T-helper 1 cell treated with Interleukin-12 subunit alpha and Interleukin-12 subunit beta and Interleukin-4 antibody, amounts not matched to agents 30 ng/mL and 1 ng/mL, for 36 hours (primary cell): ENCODE measurements around the gene ZNF91. TPM values are rescaled to one million over a fixed set of nuclear protein-coding genes. Genes with fewer than 3 reads are reported as not detected.
"Not testable (repeated sequence)": the region's sequence is repeated elsewhere in the genome, so short reads cannot be mapped to it uniquely, and the experiment has no call there.

ENCODE experiments used
- intact Hi-C: fragments of 100-400 bp; cut with micrococcal nuclease; formaldehyde crosslinking; loops from one replicate; pipeline ENCODE4 v1.15.1; 2024
- total RNA-seq: library from RNA; stranded (reverse); gene quantifications from 2 replicates; pipeline ENCODE4 v1.2.3, GENCODE V29; 2022

ZNF91 gene
- total RNA-seq, result 30.7 and 38.0 TPM in 2 replicates

GRCh38 chr19:23395041-23395721, at the start of gene ZNF91:
Gene ZNF91, minus strand, starts transcription at chr19:23395471. Its CDS starts 117 bp downstream, at chr19:23395354.
- intact Hi-C loops, result loop anchor here (1.0 to 2.0 kb wide), 7 partner anchors 121 to 692 kb away; partner anchors contain the start of genes ZNF254, ZNF675, ZNF681 and ZNF724

- intact Hi-C loops, result no loop called here
These were observed 45.5 kb upstream of the ZNF91 start for GRCh38 chr19:23440791-23441190.

DNA sequence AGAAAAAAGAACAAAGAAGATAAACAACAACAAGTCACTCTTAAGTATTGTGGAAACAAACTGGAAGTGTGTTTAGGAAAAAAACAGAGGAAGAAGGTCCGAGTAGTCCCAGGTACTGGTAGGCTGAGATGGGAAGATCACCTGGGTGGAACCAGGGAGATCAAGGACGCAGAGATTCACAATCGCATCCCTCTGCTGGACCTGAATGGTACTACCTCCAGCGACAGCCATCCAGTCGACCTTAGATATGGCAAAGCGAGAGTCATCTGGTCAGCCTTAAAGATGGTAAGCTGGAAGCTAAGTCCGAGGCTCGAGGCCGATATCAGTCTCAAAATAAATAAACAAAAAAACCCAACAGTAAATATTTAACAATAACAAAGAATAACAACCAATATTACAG, 44.9 kb upstream of the ZNF91 start:
- intact Hi-C loops, result no loop called here

DNA sequence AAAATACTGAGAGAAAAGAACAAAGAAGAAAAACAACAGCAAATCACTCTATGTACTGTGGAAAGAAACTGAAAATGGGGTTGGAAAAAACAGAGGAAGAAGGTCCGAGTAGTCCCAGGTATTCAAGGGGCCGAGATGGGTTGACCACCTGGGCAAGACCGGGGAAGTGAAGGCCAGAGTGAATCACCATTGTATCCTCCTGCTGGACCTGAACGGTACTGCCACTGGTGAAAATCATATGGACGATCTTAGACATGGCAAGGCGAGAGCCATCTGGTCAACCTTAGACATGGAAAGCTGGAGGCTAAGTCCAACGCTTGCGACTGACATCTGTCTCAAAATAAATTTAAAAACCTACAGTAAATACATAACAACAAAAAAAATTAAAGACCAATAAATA, 44.4 kb upstream of the ZNF91 start:
- intact Hi-C loops, result no loop called here

GRCh38 chr19:23437901-23438300, 42.6 kb upstream of the ZNF91 start:
- intact Hi-C loops, result no loop called here

DNA sequence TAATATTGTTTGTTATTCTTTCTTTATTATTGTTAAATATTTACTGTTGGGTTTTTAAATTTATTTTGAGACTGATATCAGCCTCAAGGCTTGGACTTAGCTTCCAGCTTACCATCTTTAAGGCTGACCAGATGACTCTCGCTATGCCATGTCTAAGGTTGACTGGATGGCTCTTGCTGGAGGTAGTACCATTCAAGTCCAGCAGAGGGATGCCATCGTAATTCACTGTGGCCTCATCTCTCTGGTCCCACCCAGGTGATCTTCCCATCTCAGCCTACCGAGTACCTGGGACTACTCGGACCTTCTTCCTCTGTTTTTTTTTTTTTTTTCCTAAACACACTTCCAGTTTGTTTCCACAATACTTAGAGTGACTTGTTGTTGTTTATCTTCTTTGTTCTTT, 41.7 kb upstream of the ZNF91 start:
- intact Hi-C loops, result no loop called here

- intact Hi-C loops, result no loop called here
These were observed 41.0 kb upstream of the ZNF91 start for GRCh38 chr19:23436318-23436717.

- intact Hi-C loops, result no loop called here
These were observed 25.6 kb upstream of the ZNF91 start for GRCh38 chr19:23420824-23421223.

DNA sequence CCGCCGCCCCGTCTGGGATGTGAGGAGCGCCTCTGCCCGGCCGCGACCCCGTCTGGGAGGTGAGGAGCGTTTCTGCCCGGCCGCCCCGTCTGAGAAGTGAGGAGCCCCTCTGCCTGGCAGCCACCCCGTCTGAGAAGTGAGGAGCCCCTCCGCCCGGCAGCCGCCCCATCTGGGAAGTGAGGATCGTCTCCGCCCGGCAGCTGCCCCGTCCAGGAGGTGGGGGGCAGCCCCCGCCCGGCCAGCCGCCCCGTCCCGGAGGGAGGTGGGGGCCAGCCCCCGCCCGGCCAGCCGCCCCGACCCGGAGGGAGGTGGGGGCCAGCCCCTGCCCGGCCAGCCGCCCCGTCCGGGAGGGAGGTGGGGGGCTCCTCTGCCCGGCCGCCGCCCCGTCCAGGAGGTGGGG, 24.0 kb upstream of the ZNF91 start:
- intact Hi-C loops, result not testable (repeated sequence)

- intact Hi-C loops, result no loop called here
These were observed 20.4 kb upstream of the ZNF91 start for GRCh38 chr19:23415561-23416191.

- intact Hi-C loops, result no loop called here
These were observed 19.8 kb upstream of the ZNF91 start for GRCh38 chr19:23415034-23415433.

- intact Hi-C loops, result no loop called here
These were observed 14.9 kb upstream of the ZNF91 start for GRCh38 chr19:23410155-23410554.

DNA sequence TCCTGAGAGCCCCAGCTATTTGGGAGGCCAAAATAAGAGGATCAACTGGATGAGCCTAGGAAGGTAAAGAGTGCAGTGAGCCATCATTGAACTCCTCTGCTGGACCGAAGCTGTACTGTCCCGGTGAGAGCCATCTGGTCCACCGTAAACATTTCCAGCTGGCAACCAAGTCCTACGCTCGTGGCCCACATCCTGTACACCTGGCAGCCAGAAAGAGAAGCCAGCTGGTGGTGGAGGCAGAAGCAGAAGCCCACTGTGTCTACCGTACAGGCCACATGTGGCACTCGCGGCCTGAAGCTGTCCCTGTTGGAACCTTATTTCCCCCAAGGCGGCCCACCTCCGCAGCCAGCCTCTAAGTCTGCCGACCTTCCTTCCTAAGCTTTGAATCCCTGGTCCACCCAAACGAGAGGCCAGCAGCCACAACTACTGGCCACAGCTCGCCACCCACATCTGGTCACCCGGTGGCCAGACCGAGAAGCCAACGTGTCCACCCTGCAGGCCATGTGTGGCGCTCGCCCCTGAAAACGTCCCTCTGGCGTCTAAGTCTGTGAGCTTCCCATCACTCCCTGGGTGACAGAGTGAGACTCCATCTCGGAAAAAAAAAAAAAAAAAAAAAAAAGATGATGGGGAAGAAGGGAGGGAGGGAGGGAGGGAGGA, 14.2 kb upstream of the ZNF91 start:
- intact Hi-C loops, result no loop called here

DNA sequence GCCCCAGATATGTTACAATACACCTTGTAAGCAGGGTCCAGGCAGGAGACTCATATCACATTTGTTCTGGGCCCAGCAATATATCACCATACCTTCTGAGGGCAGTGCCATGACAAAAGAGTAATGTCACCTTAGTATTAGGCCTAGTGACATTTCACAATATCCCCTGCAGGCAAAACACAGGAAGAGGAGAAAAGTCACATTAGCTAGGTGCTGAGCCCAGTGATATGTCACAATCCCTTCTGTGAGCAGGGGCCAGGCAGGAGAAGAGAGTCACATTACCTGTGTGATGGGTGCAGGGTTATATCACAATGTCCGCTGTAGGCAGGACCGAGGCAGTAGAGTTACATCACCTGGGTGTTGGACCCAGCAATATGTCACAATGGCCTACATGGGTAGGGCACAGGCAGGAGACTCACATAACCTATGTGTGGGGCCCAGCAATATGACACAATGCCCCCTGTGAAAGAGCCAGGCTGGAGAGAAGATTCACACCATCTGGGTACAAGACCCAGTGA, 12.4 kb upstream of the ZNF91 start:
- intact Hi-C loops, result no loop called here

DNA sequence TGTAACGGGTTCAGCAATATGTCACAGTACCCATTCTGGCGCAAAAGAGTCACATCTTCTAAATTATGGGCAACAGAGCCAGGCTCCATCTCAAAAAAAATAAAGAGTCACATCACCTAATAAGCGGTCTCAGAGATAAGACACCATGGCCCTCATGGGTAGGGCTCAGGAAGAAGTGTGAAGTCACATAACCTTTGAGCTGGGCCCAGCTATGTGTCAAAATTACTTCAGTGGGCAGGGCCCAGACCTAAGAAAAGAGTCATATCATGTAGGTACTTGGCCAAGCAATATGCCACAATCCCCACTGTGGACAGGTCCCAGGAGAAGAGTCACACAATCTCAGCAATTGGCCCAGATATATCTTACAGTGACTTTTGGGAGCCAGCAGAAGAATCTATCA, 11.4 kb upstream of the ZNF91 start:
- intact Hi-C loops, result no loop called here

- intact Hi-C loops, result no loop called here
These were observed 10.8 kb upstream of the ZNF91 start for GRCh38 chr19:23406091-23406490.

DNA sequence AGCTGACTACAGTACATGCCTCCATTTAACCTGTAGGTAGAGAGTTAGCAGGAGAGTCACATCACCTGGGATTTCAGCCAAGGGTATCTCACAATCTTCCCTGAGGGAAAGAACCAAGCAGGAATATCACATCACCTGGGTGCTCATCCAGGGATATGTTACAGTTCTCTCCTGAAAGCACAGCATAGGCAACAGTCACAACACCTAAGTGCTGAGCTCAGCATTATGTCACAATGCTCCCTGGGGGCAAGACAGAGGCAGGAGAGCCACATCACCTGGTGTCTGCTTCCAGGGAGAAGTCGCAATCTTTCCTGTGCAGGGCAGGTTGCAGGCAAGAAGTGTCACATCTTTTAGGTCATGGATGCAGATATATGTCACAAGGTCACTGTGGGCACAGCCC, 9.4 kb upstream of the ZNF91 start:
- intact Hi-C loops, result no loop called here

GRCh38 chr19:23403581-23404324, 8.5 kb upstream of the ZNF91 start:
- intact Hi-C loops, result no loop called here

GRCh38 chr19:23403052-23403451, 7.8 kb upstream of the ZNF91 start:
- intact Hi-C loops, result no loop called here

DNA sequence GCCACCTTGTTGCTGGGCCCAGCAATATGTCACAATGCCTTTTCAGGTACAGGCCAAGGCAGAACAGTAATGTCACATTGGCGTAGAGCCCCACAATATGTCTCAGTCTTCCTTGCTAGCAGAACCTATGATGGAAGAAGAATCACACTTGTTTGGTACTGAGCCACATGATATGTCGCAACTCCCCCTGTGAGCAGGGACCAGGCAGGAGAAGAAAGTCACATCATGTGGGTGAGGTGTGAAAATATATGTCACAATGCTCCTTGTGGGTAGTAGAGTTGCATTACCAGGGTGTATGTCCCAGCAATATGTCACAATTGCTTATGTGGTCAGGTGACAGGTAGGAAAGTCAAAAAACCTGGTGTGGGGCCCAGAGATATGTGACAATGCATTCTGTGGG, 7.1 kb upstream of the ZNF91 start:
- intact Hi-C loops, result no loop called here

DNA sequence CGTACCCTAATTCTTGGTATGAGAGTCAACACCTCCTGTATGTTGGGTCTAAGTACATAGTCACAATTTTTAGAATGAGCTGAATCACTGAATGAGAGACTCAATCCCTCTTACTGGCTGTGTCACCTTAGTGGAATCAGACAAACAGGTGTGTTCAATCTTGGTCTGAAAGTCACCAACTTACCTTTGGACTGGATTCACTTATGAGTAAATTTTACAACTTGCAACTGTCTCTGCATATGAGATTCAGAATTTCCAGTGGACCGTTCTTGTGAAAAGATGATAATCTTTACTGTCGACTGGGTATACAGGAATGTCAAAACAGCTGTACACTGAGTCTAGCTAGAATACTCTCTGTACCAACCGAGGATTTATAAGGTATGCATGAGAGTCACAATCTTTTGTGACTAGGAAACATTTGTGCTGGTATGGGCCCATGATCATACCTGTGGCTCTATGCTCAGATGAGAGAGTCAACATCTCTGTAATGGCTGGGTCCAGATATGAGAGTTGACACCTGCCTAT, 5.9 kb upstream of the ZNF91 start:
- intact Hi-C loops, result no loop called here
